Measurements from ENCODE around the gene HOXB4.

DNA sequence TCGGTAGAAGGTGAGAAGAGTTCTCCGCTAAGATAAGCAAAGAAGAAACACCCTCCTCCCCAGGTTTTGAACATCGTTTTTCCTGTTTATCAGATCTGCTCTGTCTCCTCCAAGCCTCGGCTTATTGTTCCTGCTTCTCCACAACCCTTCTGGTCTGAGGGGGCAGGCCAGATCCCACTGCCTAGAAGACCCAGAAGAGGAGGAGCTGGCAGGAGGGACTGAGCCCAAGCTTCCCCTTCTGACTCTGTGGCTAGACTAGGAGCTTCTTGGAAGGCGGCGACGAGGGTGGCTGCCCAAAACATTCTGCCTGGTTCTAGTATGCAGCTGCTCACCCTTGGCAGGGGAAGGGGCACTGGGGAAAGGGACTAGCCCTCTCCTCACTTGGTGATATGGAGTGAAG, 20.6 kb upstream of the HOXB4 start:
- TF ChIP-seq POLR2AphosphoS5 (IDR thresholded peaks at IDR 0.05; ENCODE audit: low read depth, low read length), result no peak
- TF ChIP-seq SIN3A (IDR thresholded peaks at IDR 0.05; ENCODE audit: borderline replicate concordance, insufficient read depth, low read length), result no peak
